Hepatocyte (in vitro differentiated cells): ENCODE results near the gene STX11.

ENCODE experiments used
- CTCF ChIP-seq: fragments of 200-600 bp; sonication (generic); IDR thresholded peaks from 2 replicates; pipeline ENCODE4 v1.5.1; 2016; ENCODE audit warnings: antibody characterized with exemption, mild to moderate bottlenecking; ENCODE audit not compliant: poor library complexity
- EZH2 ChIP-seq: fragments of 200-600 bp; sonication (generic); IDR thresholded peaks from 2 replicates; pipeline ENCODE4 v1.6.1; 2016; ENCODE audit warnings: antibody characterized with exemption, mild to moderate bottlenecking, borderline replicate concordance
- EZH2phosphoT487 ChIP-seq: fragments of 200-600 bp; sonication (generic); IDR thresholded peaks from one replicate; pipeline ENCODE4 v1.6.1; 2018; ENCODE audit warnings: antibody characterized with exemption, mild to moderate bottlenecking, low read depth, moderate library complexity; ENCODE audit not compliant: unreplicated experiment, severe bottlenecking

GRCh38 chr6:144234935-144235334 lies 84.6 kb downstream of the STX11 start:
- TF ChIP-seq CTCF (no peak), EZH2 (no peak), EZH2phosphoT487 (no peak)
